GM21737 (cell line): Measurements from ENCODE around the gene ZNF718.
"Not testable (repeated sequence)": the region's sequence is repeated elsewhere in the genome, so short reads cannot be mapped to it uniquely, and the experiment has no call there.

Experiments
- ATAC-seq: cut with Tn5 transposase; IDR thresholded peaks from one replicate; pipeline ENCODE4 v1.9.1; 2021; ENCODE audit warnings: mild to moderate bottlenecking, moderate library complexity; ENCODE audit not compliant: unreplicated experiment

Gene ZNF718

DNA sequence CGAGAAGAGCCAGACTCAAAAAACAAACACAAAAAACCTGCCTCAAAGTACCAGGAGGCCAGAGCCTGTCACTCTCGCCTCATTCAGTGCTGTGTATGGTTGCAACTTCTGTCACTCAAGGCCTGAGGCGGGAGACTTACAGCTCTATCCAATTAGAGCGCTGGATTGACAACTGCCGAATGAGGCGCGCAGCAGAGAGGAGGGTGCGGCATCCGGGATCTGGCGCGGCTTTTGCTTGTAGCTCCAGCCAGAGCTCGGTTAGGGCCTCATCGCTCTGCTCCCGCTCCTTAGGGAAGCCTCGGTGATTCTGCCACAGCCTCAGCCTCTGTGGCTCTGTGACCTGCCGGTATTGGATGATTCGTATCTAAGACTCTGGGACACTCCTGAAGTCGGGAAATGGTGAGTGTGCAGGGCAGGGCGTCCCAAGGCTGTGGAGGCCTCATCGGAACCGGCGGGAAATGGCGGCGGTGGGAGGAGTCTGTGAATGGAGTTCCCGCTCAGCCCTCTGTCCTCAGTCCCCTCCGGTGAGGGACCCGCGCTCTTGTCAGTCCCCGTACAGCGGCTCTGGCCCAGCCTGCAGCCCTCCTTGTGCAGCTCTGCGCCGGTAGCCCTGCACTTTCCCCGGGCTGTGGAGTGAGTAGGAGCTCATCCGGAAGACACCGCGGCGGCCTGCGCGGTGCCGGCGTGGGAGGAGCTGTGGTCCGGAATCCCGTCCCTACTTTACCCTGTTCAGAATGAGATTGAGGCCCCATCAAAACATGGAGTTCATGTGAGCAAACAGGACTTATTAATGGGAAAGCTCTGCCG is at the start of gene ZNF718:
TSS of gene ZNF718 (plus strand) at position 227 of the 807 bp plus-strand sequence. CDS start at position 397, 170 bp downstream.
- peak; percentile 97 for ATAC-seq

DNA sequence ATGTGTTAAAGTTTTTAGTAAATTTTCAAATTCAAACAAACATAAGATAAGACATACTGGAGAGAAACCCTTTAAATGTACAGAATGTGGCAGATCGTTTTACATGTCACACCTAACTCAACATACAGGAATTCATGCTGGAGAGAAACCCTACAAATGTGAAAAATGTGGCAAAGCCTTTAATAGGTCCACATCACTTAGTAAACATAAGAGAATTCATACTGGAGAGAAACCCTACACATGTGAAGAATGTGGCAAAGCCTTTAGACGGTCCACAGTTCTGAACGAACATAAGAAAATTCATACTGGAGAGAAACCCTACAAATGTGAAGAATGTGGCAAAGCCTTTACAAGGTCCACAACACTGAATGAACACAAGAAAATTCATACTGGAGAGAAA is 38.4 kb upstream of the ZNF718 start:
- no peak for ATAC-seq

DNA sequence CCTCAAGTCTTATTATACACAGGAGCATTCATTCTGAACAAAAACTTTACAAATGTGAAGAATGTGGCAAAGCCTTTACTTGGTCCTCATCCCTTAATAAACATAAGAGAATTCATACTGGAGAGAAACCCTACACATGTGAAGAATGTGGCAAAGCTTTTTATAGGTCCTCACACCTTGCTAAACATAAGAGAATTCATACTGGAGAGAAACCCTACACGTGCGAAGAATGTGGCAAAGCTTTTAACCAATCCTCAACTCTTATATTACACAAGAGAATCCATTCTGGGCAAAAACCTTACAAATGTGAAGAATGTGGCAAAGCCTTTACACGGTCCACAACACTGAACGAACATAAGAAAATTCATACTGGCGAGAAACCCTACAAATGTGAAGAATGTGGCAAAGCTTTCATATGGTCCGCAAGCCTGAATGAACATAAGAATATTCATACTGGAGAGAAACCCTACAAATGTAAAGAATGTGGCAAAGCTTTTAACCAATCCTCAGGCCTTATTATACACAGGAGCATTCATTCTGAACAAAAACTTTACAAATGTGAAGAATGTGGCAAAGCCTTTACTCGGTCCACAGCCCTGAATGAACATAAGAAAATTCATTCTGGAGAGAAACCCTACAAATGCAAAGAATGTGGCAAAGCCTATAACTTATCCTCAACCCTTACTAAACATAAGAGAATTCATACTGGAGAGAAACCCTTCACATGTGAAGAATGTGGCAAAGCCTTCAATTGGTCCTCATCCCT is 37.6 kb upstream of the ZNF718 start:
- ATAC-seq = not testable (repeated sequence)

DNA sequence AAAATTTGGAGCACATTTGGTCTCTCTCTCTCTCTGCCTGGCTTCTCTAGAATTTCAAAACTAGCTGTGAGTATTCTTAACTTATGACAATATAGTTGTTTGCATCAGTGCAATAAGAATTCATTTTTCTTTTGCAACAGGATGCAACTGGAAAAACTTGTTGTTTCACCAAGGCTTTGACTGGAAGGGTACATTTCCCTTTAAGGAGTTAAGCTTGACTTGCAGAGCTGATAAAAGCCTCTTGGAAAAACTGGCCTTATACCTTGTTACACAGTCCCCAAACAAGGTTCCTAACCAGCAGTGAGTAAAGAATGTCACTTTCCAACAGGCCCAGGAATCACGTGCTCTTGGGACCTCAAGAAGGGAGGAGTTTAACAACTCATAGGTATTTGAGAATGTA is 25.9 kb upstream of the ZNF718 start:
- ATAC-seq = no peak

DNA sequence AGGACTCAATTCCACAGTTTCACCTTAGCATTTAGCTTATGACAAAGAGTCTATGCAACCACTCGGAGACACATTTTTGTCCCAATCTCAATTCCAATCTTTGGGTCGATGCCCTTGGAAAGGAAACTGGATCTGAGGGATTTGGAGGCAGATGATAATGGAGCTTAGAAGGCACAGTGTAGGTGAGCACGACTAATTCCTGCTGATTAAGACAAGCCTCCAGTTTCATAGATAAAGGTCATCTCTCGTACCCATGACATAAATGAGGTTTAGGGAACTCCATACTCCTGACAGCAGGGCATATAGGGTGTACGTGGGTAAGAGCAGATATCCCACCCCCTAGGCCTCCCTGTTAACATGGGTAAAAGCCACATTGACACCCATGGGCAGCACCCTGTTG is 24.4 kb upstream of the ZNF718 start:
- ATAC-seq = no peak

DNA sequence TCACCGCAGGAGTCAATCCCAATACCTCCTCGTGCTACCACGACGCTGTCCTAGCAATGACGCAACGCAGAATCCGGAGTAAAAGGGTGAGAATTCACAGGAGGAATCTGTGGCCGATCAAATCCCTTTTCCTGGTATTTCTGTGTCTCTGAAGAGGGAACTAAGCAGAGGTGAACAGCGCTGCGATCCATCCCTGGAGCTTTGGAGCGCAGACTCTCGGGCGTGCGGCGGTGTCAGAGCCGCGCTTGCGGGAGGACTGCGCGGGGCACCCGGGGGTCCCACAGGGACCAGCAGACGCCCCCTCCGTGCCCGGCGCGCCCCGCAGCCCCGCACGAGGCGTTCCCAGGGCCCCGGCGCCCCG is 17.2 kb upstream of the ZNF718 start:
- ATAC-seq = no peak

- ATAC-seq = no peak
Measured at GRCh38 chr4:107444-108429, 16.6 kb upstream of the ZNF718 start.

DNA sequence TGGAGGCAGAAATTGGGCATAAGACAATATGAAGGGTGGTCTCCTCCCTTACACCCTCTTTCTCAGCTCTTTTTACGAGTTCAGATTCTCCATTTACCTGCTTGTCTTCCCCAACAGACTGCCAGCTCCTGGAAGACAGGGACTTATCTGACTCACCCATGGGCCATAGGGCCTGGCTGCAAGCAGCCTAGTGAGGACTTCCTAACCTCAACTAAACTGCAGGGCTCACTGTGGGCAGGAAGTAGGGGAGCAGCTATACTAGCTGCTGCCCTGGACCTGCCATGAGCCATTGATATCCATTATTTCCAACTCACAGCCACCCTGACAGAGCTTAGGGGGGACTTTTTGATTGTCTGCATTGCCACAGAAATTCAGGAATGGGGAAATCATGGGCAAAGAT is 11.5 kb upstream of the ZNF718 start:
- ATAC-seq = no peak

GRCh38 chr4:113732-114131 is 10.6 kb upstream of the ZNF718 start:
- no peak for ATAC-seq

DNA sequence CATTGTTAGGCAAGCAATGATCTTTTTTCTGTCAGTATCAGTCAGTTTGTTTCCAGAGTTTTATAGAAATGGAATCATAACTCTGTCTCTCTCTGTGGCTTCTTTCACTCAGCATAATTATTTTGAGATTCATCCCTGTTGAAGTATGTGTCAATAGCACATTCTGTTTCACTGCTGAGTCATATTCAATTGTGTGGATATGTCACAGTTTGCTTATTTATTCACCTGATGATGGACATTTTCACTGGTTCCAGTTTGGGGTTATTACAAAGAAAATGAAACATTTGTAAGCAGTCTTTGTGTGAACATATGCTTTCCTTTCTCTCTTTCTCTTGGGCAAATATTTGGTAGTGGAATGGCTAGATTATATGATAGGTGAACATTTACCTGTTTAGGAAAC is 10.2 kb upstream of the ZNF718 start:
- no peak for ATAC-seq

- no peak for ATAC-seq
Measured at GRCh38 chr4:116499-116898, 7.8 kb upstream of the ZNF718 start.

DNA sequence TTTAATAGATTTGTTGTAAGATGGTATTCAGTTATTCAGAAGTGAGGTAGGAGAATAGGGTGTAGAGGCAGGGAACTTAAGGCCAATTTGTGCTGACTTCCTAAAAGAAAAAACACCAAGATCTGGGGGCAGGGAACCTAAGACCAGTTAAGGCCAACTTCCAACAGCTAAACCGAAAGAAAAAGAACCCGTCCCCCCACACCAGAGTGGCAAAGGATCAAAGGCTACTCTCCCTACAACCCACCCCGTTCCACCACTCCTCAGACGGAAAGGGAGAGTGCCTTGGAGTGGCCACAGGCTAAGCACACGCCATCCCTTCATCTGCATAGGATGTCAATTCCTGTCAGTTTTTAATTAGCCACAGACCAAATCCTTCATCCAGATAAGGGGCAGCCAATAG is 3.7 kb upstream of the ZNF718 start:
- ATAC-seq = no peak

- ATAC-seq = no peak
Measured at GRCh38 chr4:121408-122084, 2.8 kb upstream of the ZNF718 start.

DNA sequence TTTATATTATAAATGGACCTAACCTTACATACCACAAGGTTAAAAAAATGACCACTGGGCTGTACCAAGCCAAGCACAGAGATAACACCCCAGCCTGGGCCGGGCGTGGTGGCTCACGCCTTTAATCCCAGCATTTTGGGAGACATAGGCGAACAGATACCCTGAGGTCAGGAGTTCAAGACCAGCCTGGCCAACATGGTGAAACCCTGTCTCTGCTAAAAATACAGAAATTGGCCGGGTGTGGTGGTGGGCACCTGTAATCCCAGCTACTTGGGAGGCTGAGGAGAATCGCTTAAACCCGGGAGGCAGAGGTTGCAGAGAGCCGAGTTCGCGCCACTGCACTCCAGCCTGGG is 403 bp upstream of the ZNF718 start:
- not testable (repeated sequence) for ATAC-seq

GRCh38 chr4:125091-125771 is 930 bp downstream of the ZNF718 start:
- ATAC-seq = no peak

DNA sequence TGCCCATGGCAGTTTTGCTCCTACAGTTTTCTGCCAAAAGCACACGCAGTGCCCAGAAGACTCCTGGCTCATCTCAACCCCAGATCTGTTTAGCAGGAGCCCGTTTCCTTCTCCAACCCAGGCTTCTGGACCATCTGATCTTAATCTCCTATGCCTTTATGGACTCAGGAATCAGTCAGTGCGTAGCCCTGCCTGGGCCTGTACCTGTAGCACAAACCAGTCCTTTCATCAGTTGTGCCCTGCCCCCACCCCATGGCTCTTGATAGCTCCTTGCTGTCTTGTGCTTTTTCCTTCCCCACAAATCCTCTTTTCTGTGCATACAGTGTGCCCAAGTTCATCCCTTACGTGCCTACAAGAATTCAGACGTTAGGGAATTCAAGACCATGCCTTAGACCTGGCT is 1.5 kb downstream of the ZNF718 start:
- no peak for ATAC-seq

DNA sequence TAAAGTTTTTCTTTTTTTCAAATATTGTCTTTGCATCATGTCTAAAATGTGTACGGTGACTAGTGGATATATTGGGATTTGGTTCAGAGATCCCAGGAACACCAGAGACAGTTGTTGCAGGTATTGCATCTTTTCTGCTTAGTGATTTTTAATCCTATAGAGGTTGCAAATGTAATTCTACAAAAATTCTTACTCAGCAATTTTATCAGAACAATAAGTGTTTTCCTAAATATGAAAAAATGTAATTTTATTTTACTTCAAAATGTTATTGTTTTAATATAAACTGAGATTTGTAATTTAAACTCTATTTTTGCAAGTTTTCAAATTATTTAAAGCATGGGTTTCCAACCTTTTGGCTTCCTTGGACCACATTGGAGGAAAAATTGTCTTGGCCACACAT is 8.2 kb downstream of the ZNF718 start:
- no peak for ATAC-seq

- no peak for ATAC-seq
Measured at GRCh38 chr4:138935-139334, 14.6 kb downstream of the ZNF718 start.

DNA sequence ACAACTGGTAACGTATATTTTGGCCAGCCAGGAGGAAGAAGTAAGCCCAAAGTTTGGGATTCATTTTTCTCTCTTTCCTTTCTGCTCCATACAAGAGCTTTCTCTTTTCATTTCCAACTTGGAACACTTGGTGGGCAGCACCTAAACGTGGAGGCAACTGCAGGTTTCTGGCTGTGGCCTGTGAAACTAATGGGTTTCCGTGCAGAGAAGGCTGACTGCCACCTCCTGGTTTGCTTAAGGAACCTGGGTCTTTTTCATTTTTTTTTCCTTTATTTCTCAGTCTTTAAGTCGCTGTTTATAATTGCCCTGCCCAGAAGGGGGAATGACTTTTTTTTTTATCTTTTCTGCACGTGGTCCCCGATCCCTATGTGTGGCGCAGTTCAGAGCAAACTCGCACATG is 15.4 kb downstream of the ZNF718 start:
- ATAC-seq = no peak

GRCh38 chr4:146621-147020 is 22.3 kb downstream of the ZNF718 start:
- no peak for ATAC-seq
